NT2/D1 (cell line): ENCODE measurements around the gene ARCN1.

Experiments
- SUZ12 ChIP-seq: IDR thresholded peaks from 2 replicates; pipeline ENCODE4 v1.6.1; 2011; ENCODE audit not compliant: insufficient read length, insufficient read depth; ENCODE audit errors: extremely low read depth
- YY1 ChIP-seq: IDR thresholded peaks from 2 replicates; pipeline ENCODE4 v1.6.1; 2011; ENCODE audit not compliant: insufficient read length, insufficient read depth

DNA sequence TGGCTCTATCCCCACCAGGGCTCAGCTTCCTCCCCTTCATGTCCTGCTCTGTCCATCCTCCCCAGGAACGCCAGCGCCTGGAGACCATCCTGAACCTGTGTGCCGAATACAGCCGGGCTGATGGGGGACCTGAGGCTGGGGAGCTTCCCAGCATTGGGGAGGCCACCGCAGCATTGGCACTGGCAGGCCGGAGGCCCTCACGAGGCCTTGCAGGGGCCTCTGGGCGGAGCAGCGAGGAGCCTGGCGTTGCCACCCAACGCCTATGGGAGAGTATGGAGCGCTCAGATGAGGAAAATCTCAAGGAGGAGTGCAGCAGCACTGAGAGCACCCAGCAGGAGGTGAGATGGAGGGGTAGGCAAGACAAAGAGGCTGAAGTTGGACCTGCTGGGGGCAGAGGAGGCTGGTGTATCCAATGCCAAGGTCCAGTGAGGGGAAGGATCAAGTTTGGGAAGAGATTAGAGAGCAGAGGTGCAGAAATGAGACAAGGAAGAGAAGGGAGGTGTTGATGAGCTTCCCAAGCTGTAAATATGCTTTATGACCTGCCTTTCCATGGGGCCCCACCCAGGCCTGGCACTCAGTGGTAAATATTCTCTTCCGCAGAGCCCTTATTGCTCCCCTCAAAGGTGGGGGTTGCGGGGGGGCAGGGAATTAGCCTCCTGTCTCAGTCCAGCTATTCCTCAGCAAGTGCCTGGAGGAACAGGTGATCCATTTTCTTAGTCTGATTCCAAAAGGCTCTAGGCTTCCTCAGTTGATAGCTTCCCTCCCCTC is 59.1 kb downstream of the ARCN1 start:
- TF ChIP-seq YY1 (no peak), SUZ12 (no peak)
